Measurements from ENCODE around the gene ADK.

ADK gene

DNA sequence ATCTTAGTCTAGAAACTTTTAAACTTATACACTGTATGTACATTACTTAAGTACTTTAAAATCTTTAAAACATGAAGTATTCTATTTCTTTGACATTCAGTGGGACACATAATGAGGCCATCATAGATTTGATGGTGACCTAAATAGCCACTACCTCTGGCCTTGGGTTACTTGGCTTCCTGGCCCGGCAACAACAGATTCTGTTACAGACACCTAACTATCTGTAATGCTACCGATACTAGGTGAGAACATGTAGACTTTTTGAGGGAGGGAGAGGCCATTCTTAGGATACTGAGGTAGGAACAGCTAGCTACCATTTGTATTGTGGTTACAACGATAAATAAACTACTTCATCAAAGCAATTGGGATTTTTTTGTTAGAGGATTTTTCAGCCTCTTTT, 520.7 kb downstream of the ADK start:
- DNase-seq (ENCODE audit: low read depth in 2 of 2) = no peak

DNA sequence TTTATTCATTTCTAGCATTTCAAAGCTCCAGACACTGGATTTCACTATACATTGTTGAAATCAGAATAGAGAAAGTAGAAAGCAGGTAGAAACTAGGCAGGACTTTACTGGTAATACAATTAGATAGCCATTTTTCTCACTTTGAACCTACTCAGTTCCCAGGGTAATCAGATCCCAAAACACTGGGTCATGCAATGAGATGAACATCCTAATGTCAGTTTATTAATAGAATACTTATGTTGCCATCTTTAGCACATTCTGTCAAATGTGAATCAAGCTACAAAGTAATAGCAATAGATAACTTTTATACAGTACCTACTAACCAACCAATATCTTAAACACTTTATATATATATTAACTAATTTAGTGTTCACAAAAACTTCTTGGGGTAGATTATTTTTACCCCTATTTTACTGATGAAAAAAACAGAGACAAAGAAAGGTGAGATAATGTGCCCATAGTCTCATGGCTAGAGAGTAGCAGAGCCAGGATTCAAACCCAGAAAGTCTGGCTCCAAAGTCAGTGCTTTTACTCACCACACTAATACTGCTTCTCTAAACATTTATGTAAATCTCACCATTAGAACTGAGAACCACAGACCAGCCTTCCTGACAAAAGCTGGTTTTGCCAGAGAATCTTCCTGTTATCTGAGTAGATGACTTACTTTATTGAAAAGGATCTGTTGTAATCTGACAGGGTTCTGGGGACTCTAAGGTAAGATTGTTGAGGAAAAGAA, 521.6 kb downstream of the ADK start:
- no peak for DNase-seq (ENCODE audit: low read depth in 2 of 2)

DNA sequence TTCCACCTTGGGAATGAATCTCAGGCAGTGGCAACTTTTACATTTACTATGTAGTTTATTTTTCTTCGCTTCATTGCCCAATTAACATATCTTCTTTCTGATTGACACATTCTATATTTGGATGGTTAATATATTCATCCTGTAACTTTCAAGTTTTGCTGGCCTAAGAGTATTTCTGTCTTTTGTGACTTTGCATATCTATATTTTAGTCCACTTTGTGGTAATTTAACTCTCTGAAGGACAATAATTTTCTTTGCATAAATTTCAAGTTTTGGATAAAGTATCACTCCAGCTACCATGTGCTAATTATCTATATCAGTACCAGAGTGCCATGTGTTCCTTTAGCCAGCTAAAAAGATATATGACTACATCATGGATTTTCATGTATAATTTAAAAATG, 523.9 kb downstream of the ADK start:
- no peak for DNase-seq (ENCODE audit: low read depth in 2 of 2)

DNA sequence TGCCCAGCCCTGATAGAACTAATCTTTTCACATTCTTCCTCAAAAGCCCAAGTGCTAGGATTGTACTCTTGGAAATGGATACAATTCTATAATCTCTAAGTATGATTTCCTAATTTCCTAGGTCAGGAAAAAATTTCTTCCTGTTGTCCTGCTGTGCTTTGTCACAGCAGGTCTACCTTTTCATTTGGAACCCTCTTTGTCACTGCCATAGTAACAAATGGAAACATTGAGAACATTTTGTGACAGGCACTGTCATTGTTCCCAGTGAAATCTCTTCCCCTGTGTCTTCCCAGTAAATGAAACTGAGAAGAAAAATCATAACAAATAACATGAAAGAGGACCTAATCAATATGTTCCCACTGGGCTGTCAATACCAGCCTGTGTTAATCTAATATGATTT, 524.5 kb downstream of the ADK start:
- no peak for DNase-seq (ENCODE audit: low read depth in 2 of 2)

DNA sequence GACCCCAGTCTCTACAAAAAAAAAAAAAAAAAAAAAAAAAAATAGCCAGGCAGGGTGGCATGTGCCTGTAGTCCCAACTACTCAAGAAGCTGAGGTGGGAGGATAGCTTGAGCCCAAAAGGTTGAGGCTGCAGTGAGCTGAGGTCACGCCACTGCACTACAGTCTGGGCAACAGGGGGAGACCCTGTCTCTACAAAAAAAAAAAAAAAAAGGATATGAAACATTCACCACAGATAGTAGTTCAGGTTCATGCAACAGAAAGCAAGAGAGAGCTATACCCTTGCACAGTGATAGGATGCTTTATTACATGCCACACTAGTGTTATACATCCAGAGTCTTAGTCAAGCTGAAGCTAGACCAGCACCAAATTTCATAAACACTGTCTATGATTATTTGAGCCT, 526.9 kb downstream of the ADK start:
- DNase-seq (ENCODE audit: low read depth in 2 of 2) = no peak

DNA sequence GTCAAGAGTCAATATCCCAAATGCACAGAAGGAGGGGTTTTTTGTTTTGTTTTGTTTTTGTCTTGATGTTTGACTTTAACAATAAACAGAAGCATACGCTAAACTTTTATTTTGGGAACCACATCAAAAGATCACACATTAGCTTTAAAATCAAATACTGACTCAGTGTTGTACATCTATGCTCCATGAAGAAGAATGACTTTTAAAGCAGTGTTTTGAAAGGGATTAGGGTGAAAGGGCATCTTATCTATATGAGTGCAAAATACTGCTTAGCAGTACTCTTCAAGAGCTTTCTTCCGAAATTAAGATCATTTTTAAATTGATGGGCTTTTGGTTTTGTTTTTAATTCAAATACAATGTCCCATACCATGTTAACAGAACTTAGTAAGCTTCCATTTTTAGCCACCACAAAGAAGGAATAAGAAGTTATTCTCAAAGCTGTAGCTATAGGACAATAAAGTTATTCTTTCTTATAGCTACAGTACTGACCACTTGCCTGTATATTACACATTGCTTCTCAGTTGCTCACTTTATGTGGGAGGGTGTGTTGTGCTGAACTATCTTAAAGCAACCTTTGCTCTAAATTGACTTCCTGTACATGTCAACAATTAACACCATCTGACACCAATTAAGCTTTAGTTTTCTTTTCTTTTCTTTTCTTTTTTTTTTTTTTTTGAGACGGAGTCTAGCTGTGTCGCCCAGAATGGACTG, 531.1 kb downstream of the ADK start:
- no peak for DNase-seq (ENCODE audit: low read depth in 2 of 2)

DNA sequence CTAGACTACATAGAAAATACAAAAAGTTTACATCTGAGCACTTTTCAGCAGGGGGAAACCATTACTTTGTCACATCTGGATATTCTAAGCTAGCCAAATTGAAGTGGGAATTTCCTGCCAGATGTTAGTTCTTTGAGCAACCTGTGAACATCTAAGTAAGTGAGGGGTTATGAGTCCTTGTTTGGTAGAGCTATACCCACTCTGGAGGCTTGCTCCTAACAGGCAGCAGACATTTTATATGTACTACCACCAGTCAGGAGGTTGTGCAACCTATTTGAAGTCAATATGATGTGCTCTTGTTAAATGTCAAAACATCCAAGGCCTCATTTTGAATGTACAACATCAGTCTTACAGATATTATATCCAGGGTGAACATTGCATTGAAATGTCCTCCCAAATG, 532.0 kb downstream of the ADK start:
- no peak for DNase-seq (ENCODE audit: low read depth in 2 of 2)

DNA sequence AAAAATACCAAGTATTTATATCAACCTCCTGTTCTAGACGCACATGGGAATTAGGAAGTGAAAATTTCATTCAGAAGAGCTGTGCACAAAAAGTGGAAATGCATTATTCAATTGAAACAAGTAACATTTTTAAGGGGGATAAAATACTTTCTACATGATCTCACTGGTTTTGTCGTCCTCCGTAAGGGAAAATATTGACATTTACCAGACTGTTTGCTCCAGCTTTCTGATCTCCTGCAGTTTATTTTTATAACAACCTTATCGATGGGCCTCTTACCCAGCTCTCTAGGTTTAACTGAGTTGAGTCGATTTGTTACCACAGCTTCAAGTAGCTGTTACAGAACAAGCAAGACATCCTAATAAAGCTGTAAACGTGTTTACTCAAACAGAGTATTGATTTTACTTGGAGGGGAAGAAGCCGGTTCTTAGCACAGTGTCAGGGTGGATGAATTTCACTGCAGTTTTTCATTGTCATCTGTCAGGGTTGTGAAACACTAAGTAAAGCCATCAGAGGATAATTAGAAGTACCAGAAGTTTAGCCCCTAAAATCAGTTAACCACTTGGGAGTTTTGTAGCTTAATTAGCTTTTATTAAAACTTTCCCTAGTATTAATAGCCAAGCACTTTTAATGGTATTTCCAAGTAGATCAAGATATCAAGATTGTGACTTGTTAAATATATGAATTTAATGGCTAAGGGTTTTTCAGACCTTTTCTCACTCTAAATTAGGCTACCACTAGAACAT, 532.8 kb downstream of the ADK start:
- DNase-seq (ENCODE audit: low read depth in 2 of 2) = no peak

DNA sequence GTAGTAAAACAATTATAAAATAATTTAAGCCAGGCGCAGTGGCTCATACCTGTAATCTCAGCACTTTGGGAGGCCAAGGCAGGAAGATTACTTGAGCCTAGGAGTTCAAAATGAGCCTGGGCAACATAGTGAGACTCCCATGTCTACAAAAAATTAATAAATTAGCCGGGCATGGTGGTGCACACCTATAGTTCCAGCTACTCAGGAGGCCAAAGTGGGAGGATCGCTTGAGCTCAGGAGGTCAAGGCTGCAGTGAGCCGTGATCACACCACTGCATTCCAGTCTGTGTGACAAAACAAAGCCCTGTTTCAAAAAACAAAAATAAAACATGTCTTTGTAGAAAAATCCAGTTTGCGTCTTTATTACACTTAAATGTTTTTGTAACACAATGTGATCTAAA, 533.4 kb downstream of the ADK start:
- no peak for DNase-seq (ENCODE audit: low read depth in 2 of 2)

DNA sequence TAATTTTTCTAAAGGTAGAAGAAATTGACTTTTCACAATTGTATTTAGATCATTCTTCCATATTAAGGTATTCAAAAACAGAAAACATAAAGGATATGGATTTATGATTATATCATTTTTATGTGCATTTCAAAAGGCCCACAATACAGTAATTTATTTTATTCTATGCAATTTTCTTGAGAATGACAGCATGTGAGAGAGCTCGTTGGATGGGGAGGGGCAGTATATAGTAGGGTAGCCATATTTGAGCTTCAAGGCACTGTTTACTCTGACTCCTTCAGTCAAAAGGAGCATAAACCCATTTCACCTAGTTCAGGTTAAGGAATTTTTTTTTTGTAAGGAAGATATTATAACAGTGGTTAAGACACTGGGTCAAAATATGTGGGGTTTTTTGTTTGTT, 534.5 kb downstream of the ADK start:
- DNase-seq (ENCODE audit: low read depth in 2 of 2) = no peak

DNA sequence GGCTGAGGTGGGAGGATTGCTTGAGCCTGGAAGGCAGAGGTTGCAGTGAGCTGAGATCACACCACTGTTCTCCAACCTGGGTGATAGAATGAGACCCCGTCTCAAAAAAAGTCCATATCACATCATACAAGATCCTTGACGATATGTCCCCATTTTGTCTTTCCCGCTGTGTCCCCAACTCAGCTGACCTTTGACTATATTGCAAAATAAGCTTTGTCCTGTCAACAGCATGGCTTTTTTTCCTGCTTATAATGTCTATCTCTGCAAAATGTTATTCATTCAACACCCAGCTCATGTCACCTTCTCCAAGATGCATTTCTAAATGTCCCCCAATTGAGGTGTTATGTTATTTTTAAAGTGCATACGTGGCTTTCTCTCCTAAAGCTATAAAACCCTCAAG, 539.4 kb downstream of the ADK start:
- no peak for DNase-seq (ENCODE audit: low read depth in 2 of 2)

DNA sequence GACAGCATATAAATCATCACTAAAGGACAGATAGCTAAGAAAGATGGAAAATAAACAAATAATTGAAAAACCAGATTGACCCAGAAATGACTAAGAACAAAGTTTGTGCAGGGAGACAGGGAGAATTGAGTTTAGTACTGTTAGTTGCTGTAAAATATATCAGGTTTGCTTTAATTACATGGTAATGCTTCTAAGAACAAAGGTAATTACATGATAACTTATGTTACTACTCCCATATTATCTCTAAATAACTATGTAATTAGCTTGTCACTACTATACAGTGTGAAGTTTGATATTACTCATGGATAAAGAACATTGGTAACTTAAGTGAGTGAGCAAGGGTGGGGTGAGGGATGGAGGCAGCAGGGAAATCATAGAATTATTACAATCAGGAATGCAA, 540.1 kb downstream of the ADK start:
- no peak for DNase-seq (ENCODE audit: low read depth in 2 of 2)

DNA sequence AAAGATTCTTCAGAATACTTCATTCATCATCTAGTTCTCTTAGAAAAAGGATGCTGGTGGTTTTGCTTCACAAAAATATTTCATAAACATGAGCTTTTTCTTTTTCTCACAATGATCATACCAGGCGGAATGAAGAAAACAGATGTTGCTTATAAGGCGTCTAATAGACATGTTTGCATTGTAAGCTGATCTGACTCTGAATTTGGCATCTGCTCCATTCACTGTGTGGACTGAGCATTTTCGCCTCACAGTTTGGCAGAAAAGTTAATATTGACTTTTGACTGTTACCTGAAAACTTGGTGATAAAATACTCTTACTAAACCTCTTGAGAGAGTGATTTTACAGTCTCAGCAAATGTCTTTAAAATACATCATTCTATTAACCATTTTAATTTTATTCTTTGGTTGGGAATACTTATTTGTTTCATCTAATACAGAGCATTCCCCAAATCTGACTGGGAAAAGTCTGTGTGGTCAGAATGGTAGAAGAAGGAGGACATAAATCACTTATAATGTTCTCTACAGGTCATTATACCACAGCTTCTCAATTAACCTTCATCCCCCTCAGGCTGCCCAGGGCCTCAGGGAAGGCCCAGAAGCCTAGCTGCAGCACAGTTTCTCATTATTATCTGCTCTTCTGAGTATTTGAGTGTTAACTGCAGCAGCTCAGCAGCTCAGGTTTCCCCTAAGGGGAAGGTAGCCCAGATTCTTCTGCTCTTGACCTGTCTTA, 553.8 kb downstream of the ADK start:
- DNase-seq (ENCODE audit: low read depth in 2 of 2) = no peak

DNA sequence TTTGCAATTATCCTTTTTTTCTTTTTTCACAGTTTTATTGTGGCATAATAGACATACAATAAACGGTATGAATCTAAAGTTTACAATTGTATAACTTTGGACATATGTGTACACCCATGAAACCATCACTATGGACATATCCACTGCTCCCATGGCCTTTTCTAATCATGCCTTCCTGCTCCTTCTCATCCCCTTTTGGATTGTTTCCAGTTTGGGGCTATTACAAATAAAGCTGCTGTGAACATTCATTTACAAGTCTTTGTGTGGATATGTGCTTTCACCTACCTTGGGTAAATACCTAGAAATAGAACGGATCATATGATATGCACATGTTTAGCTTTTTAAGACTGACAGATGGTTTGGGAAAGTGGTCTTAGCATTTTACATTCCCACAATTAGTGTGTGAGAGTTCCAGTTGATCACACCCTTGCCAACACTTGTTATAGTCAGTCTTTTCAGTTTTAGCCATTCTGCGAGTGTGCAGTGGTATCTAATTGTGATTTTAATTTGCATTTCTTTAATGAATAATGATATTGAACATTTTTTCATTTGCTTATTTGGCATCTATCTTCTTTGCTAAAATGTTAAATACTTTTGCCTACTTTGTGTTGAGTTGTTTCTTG, 554.4 kb downstream of the ADK start:
- no peak for DNase-seq (ENCODE audit: low read depth in 2 of 2)

DNA sequence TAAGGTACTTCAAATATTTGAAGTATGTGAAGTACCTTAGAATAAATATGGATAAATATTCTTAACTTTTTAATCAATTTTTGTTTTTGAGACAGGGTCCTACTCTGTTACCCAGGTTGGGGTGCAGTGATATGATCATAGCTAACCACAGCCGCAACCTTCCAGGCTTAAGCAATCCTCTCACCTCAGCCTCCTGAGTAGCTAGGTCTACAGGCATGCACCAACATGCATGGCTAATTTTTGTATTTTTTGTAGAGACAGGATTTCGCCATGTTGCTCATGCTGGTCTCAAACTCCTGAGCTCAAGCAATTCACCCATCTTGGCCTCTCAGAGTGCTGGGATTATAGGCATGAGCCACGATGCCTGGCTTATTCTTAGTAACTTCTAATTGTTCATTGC, 555.9 kb downstream of the ADK start:
- no peak for DNase-seq (ENCODE audit: low read depth in 2 of 2)

DNA sequence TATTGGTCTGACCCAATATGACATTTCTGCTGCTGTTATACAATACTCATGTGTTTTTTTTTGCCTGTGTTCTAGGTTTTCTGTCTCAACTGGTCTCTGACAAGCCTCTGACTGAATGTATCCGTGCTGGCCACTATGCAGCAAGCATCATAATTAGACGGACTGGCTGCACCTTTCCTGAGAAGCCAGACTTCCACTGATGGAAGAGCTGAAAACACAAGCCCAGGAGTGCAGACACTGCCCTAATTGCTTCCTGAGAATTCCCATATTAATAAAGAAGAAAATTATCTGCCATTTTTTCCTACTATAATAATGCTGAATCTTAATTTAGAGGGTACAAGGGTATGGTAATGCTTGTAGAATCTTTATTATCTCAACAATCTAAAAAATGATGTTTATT, 557.2 kb downstream of the ADK start:
- no peak for DNase-seq (ENCODE audit: low read depth in 2 of 2)

DNA sequence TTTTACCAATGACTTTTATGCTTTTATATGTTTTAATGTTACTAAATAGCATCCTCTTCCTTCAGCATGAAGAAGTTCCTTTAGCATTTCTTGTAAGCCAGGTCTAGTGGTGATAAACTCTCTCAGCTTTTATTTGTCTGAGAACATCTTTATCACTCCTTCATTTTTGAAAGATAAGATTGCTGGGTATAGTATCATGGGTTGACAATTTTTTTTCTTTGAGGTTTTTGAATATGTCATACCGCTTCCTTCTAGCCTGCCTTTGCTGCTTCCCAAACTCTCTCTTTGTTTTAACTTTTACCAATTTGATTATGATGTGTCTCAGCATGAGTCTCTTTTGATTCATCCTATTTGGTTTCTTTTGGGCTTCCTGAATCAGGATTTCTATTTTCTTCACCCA, 567.2 kb downstream of the ADK start:
- no peak for DNase-seq (ENCODE audit: low read depth in 2 of 2)

DNA sequence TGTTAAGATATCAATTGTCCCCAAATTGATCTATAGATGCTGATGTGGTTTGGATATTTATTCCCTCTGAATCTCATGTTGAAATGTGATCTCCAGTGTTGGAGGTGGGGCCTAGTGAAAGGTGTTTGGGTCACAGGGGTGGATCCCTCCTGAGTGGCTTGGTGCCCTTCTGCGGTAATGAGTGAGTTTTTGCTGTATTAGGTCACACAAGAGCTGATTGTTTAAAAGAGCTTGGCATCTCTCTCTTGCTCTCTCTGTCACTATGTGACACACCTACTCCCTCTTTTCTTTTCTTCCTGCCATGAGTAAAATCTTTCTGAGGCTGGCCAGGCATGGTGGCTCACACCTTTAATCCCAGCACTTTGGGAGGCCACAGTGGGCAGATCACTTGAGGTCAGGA, 577.2 kb downstream of the ADK start:
- DNase-seq (ENCODE audit: low read depth in 2 of 2) = no peak

DNA sequence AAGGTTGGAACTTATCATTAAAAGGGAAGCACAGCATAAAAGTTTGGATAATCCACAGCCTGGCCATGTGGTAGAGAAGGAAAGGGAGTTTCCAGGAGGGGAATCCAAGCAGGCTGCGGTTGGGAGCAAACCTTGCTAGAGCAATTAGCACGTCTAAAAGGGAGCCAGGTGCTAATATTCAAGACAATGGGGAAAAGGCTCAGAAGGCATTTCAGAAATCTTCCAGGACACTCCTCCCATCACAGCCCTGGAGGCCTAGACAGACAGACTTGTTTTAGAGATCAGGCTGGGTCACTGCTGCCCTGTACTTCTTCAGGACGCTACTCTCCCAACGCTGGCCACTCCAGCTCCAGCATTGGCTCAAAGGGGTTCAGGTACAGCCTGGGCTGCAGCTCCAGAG, 579.2 kb downstream of the ADK start:
- no peak for DNase-seq (ENCODE audit: low read depth in 2 of 2)

DNA sequence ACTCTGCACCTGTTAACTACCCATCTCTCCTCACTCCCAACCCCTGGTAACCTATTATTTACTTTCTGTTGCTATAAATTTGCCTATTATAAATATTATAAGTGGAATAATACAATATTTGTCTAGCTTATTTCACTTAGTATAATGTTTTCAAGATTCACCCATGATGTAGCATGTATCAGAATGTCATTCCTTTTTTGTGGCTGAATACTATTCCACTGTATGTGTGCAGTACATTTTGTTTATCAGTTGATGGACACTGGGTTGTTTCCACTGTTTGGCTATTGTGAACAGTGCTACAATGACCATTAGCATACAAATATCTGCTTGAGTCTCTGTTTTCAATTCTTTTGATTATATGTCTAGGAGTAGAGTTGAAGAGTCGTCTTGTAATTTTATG, 582.6 kb downstream of the ADK start:
- no peak for DNase-seq (ENCODE audit: low read depth in 2 of 2)

DNA sequence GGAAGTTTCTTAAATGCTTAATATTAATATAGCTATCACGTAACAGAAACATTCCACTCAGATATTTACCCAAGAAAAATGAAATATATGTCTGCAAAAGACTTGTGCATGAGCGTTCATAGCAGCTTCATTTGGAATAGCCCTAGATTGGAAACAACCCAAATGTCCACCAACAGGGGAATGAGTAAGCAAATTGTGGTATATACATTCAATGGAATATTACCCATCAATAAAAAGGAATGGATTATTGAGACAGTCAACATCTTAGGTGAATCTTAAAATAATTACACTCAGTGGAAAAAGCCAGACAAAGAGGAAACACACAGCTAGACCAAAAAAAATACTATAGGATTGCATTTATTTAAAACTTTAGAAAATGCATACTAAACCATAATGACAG, 585.0 kb downstream of the ADK start:
- no peak for DNase-seq (ENCODE audit: low read depth in 2 of 2)

DNA sequence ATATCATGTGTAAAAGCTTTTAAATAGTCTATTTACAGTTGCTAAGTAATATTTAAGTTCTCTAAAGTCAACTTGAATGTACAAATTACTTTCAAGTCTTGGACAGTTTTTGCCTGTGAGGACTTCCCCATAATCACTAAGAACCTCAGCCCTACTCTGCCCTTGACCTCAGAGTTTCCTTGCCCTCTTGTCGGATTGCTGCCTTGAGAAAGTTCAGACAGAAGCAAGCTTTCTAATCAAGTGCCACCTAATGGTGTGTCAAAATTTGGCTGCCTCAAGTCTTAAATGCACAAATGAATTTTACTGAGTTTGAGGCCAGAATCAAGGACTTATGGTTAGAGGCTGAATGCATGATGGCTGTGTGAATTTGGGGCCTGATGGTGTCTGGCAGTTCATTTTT, 587.0 kb downstream of the ADK start:
- no peak for DNase-seq (ENCODE audit: low read depth in 2 of 2)

Measured in stimulated activated CD4-positive, alpha-beta T cell treated with anti-CD3 and anti-CD28 coated beads, Interleukin-4, amount 100 ng/mL, for 48 hours (primary cell).